ENCODE data around the gene SEL1L2.

Gene SEL1L2

GRCh38 chr20:13858439-13858838 is 132.0 kb downstream of the SEL1L2 start:
- no peaks in the 10 kb centered on the region for H3K9me3 ChIP-seq (ENCODE audit: control insufficient read depth, insufficient read depth, low read depth, low read length)
- ChIA-PET CTCF (interaction anchor here (0.6 to 0.8 kb wide), 2 partner anchors 14 to 947 kb away, joined by 3 to 5 read pairs; no protein-coding TSS in a partner anchor), POLR2A (no interaction called here)
- no peak overlapping the region for H3K27ac ChIP-seq (ENCODE audit: extremely low read depth, low read depth, low read length)
- no peaks in the 10 kb centered on the region for H3K36me3 ChIP-seq (ENCODE audit: control insufficient read depth in 2 of 2, insufficient read depth in 1 of 2, low read length in 2 of 2)
- H3K4me1 ChIP-seq (ENCODE audit: control insufficient read depth, insufficient read depth, low read length): no peaks in the 10 kb centered on the region
- TF ChIP-seq ZSCAN18 (tag by site-specific recombination; IDR thresholded peaks at IDR 0.05) (no peak), SCRT1 (tag by site-specific recombination; IDR thresholded peaks at IDR 0.05; ENCODE audit: borderline replicate concordance) (no peak), ZNF768 (tag by site-specific recombination; IDR thresholded peaks at IDR 0.05) (no peak), ZNF585B (tag by site-specific recombination; IDR thresholded peaks at IDR 0.05) (no peak), ZSCAN30 (tag by site-specific recombination; IDR thresholded peaks at IDR 0.05) (no peak), ZNF555 (tag by site-specific recombination; conservative IDR thresholded peaks at IDR 0.05) (no peak), KLF7 (tag by site-specific recombination; IDR thresholded peaks at IDR 0.05; ENCODE audit: borderline replicate concordance) (no peak), ZNF24 (tag by site-specific recombination; IDR thresholded peaks at IDR 0.05) (no peak), PRDM1 (tag by site-specific recombination; IDR thresholded peaks at IDR 0.05) (no peak), ZBTB20 (tag by site-specific recombination; IDR thresholded peaks at IDR 0.05) (no peak), ZNF239 (tag by site-specific recombination; IDR thresholded peaks at IDR 0.05) (no peak), ZNF132 (tag by site-specific recombination; IDR thresholded peaks at IDR 0.05; ENCODE audit: borderline replicate concordance) (no peak), ZNF335 (tag by site-specific recombination; conservative IDR thresholded peaks at IDR 0.05) (no peak), ZNF10 (tag by site-specific recombination; IDR thresholded peaks at IDR 0.05) (no peak), ZNF423 (tag by site-specific recombination; IDR thresholded peaks at IDR 0.05) (no peak), OSR2 (tag by site-specific recombination; IDR thresholded peaks at IDR 0.05) (no peak), SP3 (tag by site-specific recombination; IDR thresholded peaks at IDR 0.05) (no peak), ZNF473 (tag by site-specific recombination; IDR thresholded peaks at IDR 0.05) (no peak)
- no peak overlapping the region for H3K4me3 ChIP-seq (ENCODE audit: low read depth, low read length)

DNA sequence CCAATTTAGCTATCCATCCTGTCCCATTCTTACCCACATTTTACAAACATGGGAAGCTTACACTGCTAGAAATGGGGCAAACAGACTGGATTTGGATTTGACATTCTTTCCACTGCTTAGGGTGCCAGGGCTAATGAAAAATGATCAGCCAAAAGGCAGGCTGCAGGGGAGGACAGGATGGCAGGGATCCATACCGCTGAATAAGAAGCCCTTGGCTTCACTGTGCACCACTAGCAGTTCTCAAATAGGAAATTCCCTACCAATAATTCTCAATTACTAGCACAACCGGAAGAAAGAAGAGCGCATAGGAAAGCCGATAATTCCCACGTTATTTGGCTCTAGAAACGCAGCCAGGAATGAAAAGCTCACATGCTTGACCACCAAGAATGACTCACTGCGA is 132.5 kb downstream of the SEL1L2 start:
- ChIA-PET POLR2A (interaction anchor here (0.6 kb wide), 1 partner anchor 145 kb away, joined by 3 read pairs; no protein-coding TSS in a partner anchor), CTCF (interaction anchor here (0.8 kb wide), 1 partner anchor 13 kb away, joined by 3 read pairs; no protein-coding TSS in a partner anchor)
- no peaks in the 10 kb centered on the region for H3K4me1 ChIP-seq (ENCODE audit: control insufficient read depth, insufficient read depth, low read length)
- H3K9me3 ChIP-seq (ENCODE audit: control insufficient read depth, insufficient read depth, low read depth, low read length): no peaks in the 10 kb centered on the region
- no peaks in the 10 kb centered on the region for H3K36me3 ChIP-seq (ENCODE audit: control insufficient read depth in 2 of 2, insufficient read depth in 1 of 2, low read length in 2 of 2)
- H3K27ac ChIP-seq (ENCODE audit: extremely low read depth, low read depth, low read length): no peak overlapping the region
- H3K4me3 ChIP-seq (ENCODE audit: low read depth, low read length): no peak overlapping the region
- TF ChIP-seq KLF7 (tag by site-specific recombination; IDR thresholded peaks at IDR 0.05; ENCODE audit: borderline replicate concordance) (no peak), ZNF146 (tag by site-specific recombination; IDR thresholded peaks at IDR 0.05) (no peak), ZNF140 (tag by site-specific recombination; IDR thresholded peaks at IDR 0.05) (no peak), ZNF776 (tag by site-specific recombination; IDR thresholded peaks at IDR 0.05; ENCODE audit: borderline replicate concordance) (no peak), ZNF324 (tag by site-specific recombination; IDR thresholded peaks at IDR 0.05) (no peak), BCL11B (tag by site-specific recombination; IDR thresholded peaks at IDR 0.05; ENCODE audit: low read depth) (no peak), ZNF18 (tag by site-specific recombination; IDR thresholded peaks at IDR 0.05) (no peak), ZNF221 (tag by site-specific recombination; IDR thresholded peaks at IDR 0.05; ENCODE audit: borderline replicate concordance) (no peak), ZNF211 (tag by site-specific recombination; IDR thresholded peaks at IDR 0.05; ENCODE audit: low read depth) (no peak), ZNF473 (tag by site-specific recombination; IDR thresholded peaks at IDR 0.05) (no peak)
- TF ChIP-seq, protein P1, sequence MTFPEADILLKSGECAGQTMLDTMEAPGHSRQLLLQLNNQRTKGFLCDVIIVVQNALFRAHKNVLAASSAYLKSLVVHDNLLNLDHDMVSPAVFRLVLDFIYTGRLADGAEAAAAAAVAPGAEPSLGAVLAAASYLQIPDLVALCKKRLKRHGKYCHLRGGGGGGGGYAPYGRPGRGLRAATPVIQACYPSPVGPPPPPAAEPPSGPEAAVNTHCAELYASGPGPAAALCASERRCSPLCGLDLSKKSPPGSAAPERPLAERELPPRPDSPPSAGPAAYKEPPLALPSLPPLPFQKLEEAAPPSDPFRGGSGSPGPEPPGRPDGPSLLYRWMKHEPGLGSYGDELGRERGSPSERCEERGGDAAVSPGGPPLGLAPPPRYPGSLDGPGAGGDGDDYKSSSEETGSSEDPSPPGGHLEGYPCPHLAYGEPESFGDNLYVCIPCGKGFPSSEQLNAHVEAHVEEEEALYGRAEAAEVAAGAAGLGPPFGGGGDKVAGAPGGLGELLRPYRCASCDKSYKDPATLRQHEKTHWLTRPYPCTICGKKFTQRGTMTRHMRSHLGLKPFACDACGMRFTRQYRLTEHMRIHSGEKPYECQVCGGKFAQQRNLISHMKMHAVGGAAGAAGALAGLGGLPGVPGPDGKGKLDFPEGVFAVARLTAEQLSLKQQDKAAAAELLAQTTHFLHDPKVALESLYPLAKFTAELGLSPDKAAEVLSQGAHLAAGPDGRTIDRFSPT (tag by site-specific recombination; IDR thresholded peaks at IDR 0.05): no peak
- TF ChIP-seq, protein P2, sequence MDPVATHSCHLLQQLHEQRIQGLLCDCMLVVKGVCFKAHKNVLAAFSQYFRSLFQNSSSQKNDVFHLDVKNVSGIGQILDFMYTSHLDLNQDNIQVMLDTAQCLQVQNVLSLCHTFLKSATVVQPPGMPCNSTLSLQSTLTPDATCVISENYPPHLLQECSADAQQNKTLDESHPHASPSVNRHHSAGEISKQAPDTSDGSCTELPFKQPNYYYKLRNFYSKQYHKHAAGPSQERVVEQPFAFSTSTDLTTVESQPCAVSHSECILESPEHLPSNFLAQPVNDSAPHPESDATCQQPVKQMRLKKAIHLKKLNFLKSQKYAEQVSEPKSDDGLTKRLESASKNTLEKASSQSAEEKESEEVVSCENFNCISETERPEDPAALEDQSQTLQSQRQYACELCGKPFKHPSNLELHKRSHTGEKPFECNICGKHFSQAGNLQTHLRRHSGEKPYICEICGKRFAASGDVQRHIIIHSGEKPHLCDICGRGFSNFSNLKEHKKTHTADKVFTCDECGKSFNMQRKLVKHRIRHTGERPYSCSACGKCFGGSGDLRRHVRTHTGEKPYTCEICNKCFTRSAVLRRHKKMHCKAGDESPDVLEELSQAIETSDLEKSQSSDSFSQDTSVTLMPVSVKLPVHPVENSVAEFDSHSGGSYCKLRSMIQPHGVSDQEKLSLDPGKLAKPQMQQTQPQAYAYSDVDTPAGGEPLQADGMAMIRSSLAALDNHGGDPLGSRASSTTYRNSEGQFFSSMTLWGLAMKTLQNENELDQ (tag by site-specific recombination; IDR thresholded peaks at IDR 0.05; ENCODE audit: low read depth): no peak
- TF ChIP-seq, protein P3, sequence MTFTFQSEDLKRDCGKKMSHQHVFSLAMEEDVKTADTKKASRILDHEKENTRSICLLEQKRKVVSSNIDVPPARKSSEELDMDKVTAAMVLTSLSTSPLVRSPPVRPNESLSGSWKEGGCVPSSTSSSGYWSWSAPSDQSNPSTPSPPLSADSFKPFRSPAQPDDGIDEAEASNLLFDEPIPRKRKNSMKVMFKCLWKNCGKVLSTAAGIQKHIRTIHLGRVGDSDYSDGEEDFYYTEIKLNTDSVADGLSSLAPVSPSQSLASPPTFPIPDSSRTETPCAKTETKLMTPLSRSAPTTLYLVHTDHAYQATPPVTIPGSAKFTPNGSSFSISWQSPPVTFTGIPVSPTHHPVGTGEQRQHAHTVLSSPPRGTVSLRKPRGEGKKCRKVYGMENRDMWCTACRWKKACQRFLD (tag by site-specific recombination; IDR thresholded peaks at IDR 0.05): no peak
